Mesenchymal stem cell (in vitro differentiated cells and primary cell): ENCODE data around the gene SNCB.
A peak's percentile ranks its signal among the peaks of the same experiment; 100 is the strongest.

Source experiments
- DNase-seq: peaks from one replicate; pipeline ENCODE4 v3.0.0-alpha.2; 2013
- H2AFZ ChIP-seq: one replicate; pipeline ENCODE4 v1.6.1; 2013; ENCODE audit warnings: low read depth, mild to moderate bottlenecking, control low read depth, inconsistent platforms, low read length, moderate library complexity
- H2AK5ac ChIP-seq: 2 replicates; pipeline ENCODE4 v1.6.1; 2013; ENCODE audit warnings: low read length, moderate library complexity, mild to moderate bottlenecking, inconsistent platforms; ENCODE audit not compliant: severe bottlenecking
- H2BK120ac ChIP-seq: one replicate; pipeline ENCODE4 v1.6.1; 2013; ENCODE audit warnings: low read depth, mild to moderate bottlenecking, inconsistent platforms, low read length, moderate library complexity
- H2BK12ac ChIP-seq, 2 experiments: one replicate each; pipeline ENCODE4 v1.6.1; 2013; ENCODE audit warnings: inconsistent platforms in 2 of 2, low read length in 2 of 2, mild to moderate bottlenecking in 2 of 2, moderate library complexity in 2 of 2, control low read depth in 1 of 2
- H2BK15ac ChIP-seq: one replicate; pipeline ENCODE4 v1.6.1; 2013; ENCODE audit warnings: mild to moderate bottlenecking, low read depth, inconsistent platforms; ENCODE audit not compliant: poor library complexity, severe bottlenecking
- H2BK5ac ChIP-seq: 2 replicates; pipeline ENCODE4 v1.6.1; 2013; ENCODE audit warnings: low read depth, mild to moderate bottlenecking, low read length, control low read depth, inconsistent platforms; ENCODE audit not compliant: poor library complexity, severe bottlenecking
- H3K14ac ChIP-seq, 2 experiments: one replicate each; pipeline ENCODE4 v1.6.1; 2013; ENCODE audit warnings: inconsistent platforms in 2 of 2, low read length in 2 of 2, control low read depth in 1 of 2, mild to moderate bottlenecking in 1 of 2, moderate library complexity in 1 of 2
- H3K18ac ChIP-seq, 2 experiments: one replicate each; pipeline ENCODE4 v1.6.1; 2013; ENCODE audit warnings: inconsistent platforms in 2 of 2, low read length in 2 of 2, control low read depth in 1 of 2, low read depth in 1 of 2, mild to moderate bottlenecking in 1 of 2
- H3K23ac ChIP-seq, 2 experiments: one replicate each; pipeline ENCODE4 v1.6.1; 2013; ENCODE audit warnings: inconsistent platforms in 2 of 2, low read length in 2 of 2, mild to moderate bottlenecking in 2 of 2, moderate library complexity in 2 of 2, control low read depth in 1 of 2
- H3K27ac ChIP-seq: 2 replicates; pipeline ENCODE4 v1.5.1; 2013; ENCODE audit warnings: mild to moderate bottlenecking, moderate library complexity, low read length, control low read depth, inconsistent platforms; ENCODE audit not compliant: poor library complexity, severe bottlenecking
- H3K27me3 ChIP-seq, 2 experiments: 2 replicates each; pipeline versions ENCODE4 v1.6.1 to v1.7.0; 2013; ENCODE audit warnings: low read length in 2 of 2, mild to moderate bottlenecking in 2 of 2, moderate library complexity in 2 of 2, control low read depth in 1 of 2, inconsistent platforms in 1 of 2; ENCODE audit not compliant: control insufficient read depth in 1 of 2, insufficient read depth in 1 of 2
- H3K36me3 ChIP-seq, 2 experiments: 2 replicates each; pipeline versions ENCODE4 v1.6.1 to v1.7.0; 2013; ENCODE audit warnings: low read length in 2 of 2, control low read depth in 1 of 2, inconsistent platforms in 1 of 2, low read depth in 1 of 2, mild to moderate bottlenecking in 1 of 2; ENCODE audit not compliant: insufficient read depth in 2 of 2, control insufficient read depth in 1 of 2
- H3K4ac ChIP-seq, 2 experiments: one replicate each; pipeline ENCODE4 v1.6.1; 2013; ENCODE audit warnings: inconsistent platforms in 2 of 2, low read length in 2 of 2, mild to moderate bottlenecking in 2 of 2, moderate library complexity in 2 of 2, control low read depth in 1 of 2, low read depth in 1 of 2
- H3K4me1 ChIP-seq: 2 replicates; pipeline ENCODE4 v1.6.1; 2013; ENCODE audit warnings: low read depth, low read length, control low read depth; ENCODE audit not compliant: control insufficient read depth, insufficient read depth
- H3K4me2 ChIP-seq: 2 replicates; pipeline ENCODE4 v1.6.1; 2013; ENCODE audit warnings: low read length, mild to moderate bottlenecking, inconsistent platforms; ENCODE audit not compliant: poor library complexity, severe bottlenecking
- H3K4me3 ChIP-seq, 2 experiments: 2 replicates each; pipeline versions ENCODE4 v1.5.1 to v1.7.0; 2013; ENCODE audit warnings: low read length in 2 of 2, mild to moderate bottlenecking in 2 of 2, control low read depth in 1 of 2, low read depth in 1 of 2; ENCODE audit not compliant: insufficient read depth in 1 of 2
- H3K79me1 ChIP-seq: replicated peaks from 2 replicates; pipeline ENCODE4 v1.6.1; 2013; ENCODE audit warnings: mild to moderate bottlenecking, control low read depth, low read length, inconsistent platforms; ENCODE audit not compliant: poor library complexity, severe bottlenecking
- H3K9ac ChIP-seq: 2 replicates; pipeline ENCODE4 v1.7.0; 2013; ENCODE audit warnings: mild to moderate bottlenecking, low read length, moderate library complexity
- H3K9me3 ChIP-seq: 2 replicates; pipeline ENCODE4 v1.7.0; 2013; ENCODE audit warnings: mild to moderate bottlenecking, low read length; ENCODE audit not compliant: control insufficient read depth
- H4K8ac ChIP-seq: one replicate; pipeline ENCODE4 v1.6.1; 2013; ENCODE audit warnings: inconsistent platforms, mild to moderate bottlenecking, low read length, moderate library complexity
- H4K91ac ChIP-seq: one replicate; pipeline ENCODE4 v1.6.1; 2013; ENCODE audit warnings: mild to moderate bottlenecking, low read length, inconsistent platforms
- WGBS: methylation state at CpG from one replicate; pipeline ENCODE4 v1.1.7; 2013; ENCODE audit warnings: mixed read lengths; 5-methylcytosine and 5-hydroxymethylcytosine counted together

Gene SNCB

DNA sequence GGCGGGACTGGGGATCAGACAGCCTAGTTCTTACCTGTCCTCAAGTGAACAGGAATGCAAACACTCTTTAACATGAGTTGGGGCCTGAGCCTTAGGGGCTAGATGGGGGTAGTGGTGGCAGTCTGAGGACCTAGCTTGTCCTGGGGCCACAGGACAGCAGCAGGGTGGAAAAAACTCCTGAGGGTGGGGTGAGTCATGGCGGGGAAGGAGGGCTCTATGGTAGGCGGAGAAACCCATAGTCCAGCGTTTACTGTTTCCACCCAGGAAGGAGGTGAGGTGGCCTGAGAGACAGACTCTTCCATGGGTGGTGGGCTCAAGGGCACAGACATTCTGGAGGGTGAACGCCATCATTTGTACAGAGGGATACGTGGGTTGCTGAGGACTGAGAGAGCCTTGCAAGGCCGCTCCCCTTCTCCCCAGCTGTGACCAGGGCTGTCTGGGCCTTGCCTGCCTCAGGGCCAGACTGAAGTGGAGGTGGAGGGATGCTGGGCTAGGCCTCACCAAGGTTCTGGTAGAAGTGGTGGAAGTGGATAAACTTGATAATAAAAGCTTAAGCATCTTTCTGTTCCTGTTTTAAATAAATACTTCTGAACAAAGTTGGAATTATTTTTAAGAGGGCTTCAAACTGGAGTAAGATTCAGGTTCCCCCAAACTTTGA lies 15.8 kb upstream of the SNCB start:
- H3K14ac ChIP-seq: no peak overlapping the region
- no peak overlapping the region for H2BK15ac ChIP-seq
- H3K4me3 ChIP-seq: peak overlapping the region in 1 of 2 experiments; percentile 62
- H3K27me3 ChIP-seq: no peaks in the 10 kb centered on the region
- peak overlapping the region in 1 of 2 experiments; percentile 37 for H3K18ac ChIP-seq
- no peak overlapping the region for H2AFZ ChIP-seq
- no peaks in the 10 kb centered on the region for H3K9me3 ChIP-seq
- H2AK5ac ChIP-seq: peak overlapping the region; percentile 76
- peak overlapping the region; percentile 73 for H3K9ac ChIP-seq
- no peak overlapping the region for H3K23ac ChIP-seq
- DNase-seq: no peak
- H4K8ac ChIP-seq: peak overlapping the region; percentile 85
- 98% methylated on average over 5 of the region's 7 CpGs for WGBS
- no peak overlapping the region for H3K27ac ChIP-seq
- H2BK12ac ChIP-seq: peak overlapping the region in 1 of 2 experiments; percentile 15
- H3K4ac ChIP-seq: no peak overlapping the region
- H3K4me1 ChIP-seq: peaks cover 31% of the 10 kb centered on the region
- no peak overlapping the region for H3K4me2 ChIP-seq
- no peak overlapping the region for H4K91ac ChIP-seq
- peaks cover 26% of the 10 kb centered on the region for H3K79me1 ChIP-seq
- H2BK5ac ChIP-seq: no peak overlapping the region
- no peak overlapping the region for H2BK120ac ChIP-seq
- H3K36me3 ChIP-seq: peaks cover 0 to 8% of the 10 kb centered on the region in 2 experiments

- Histone ChIP-seq H2BK15ac (no peak overlapping the region), H3K79me1 (peaks cover 14% of the 10 kb centered on the region), H2BK120ac (no peak overlapping the region), H2BK12ac (no peak overlapping the region), H4K8ac (no peak overlapping the region), H3K36me3 (peaks cover 0 to 3% of the 10 kb centered on the region in 2 experiments), H3K27me3 (no peaks in the 10 kb centered on the region), H3K27ac (no peak overlapping the region), H3K18ac (no peak overlapping the region), H2BK5ac (no peak overlapping the region), H4K91ac (no peak overlapping the region), H3K4me3 (no peak overlapping the region), H3K14ac (no peak overlapping the region), H3K23ac (no peak overlapping the region), H3K4ac (no peak overlapping the region), H2AK5ac (no peak overlapping the region), H2AFZ (no peak overlapping the region), H3K9me3 (no peaks in the 10 kb centered on the region), H3K9ac (no peak overlapping the region), H3K4me1 (peaks cover 26% of the 10 kb centered on the region), H3K4me2 (no peak overlapping the region)
- WGBS: 94% methylated on average over 22 of the region's 22 CpGs
- no peak for DNase-seq
These were observed 14.7 kb upstream of the SNCB start for GRCh38 chr5:176644878-176645670.

DNA sequence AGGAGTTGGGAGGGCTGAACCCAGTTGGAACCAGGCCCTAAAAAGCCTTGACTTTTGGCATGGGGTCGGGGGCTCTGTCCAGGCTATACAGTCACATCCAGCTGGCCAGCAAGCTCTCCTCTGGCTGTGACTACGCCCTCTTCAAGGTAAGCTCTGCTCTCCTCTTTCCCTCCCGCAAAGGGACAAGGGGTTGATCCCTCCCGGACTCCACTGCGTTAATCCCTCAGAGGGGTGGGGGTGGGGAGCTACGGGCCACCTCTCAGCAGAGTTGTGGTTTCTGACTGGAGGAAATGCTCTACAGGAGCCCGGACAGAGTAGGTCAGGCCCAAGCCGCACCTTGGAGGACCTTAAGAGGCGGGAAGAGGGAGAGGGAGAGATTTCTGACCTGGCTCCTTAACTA lies 14.0 kb upstream of the SNCB start:
- Histone ChIP-seq H4K8ac (no peak overlapping the region), H3K4ac (no peak overlapping the region), H3K14ac (no peak overlapping the region), H3K4me3 (no peak overlapping the region), H2BK12ac (no peak overlapping the region), H3K27ac (no peak overlapping the region), H4K91ac (no peak overlapping the region), H2AFZ (no peak overlapping the region), H2AK5ac (no peak overlapping the region), H3K27me3 (no peaks in the 10 kb centered on the region), H3K23ac (no peak overlapping the region), H3K9me3 (no peaks in the 10 kb centered on the region), H3K4me1 (peaks cover 23% of the 10 kb centered on the region), H2BK15ac (no peak overlapping the region), H2BK120ac (no peak overlapping the region), H3K9ac (no peak overlapping the region), H3K4me2 (no peak overlapping the region), H2BK5ac (no peak overlapping the region), H3K18ac (no peak overlapping the region), H3K79me1 (peaks cover 9% of the 10 kb centered on the region), H3K36me3 (no peaks in the 10 kb centered on the region)
- DNase-seq: no peak
- 83% methylated on average over 9 of the region's 9 CpGs for WGBS

- no peak overlapping the region for H3K14ac ChIP-seq
- peaks cover 9% of the 10 kb centered on the region for H3K79me1 ChIP-seq
- no peak overlapping the region for H2BK120ac ChIP-seq
- 94% methylated on average over 9 of the region's 11 CpGs for WGBS
- H3K4me1 ChIP-seq: peaks cover 19% of the 10 kb centered on the region
- H2AK5ac ChIP-seq: no peak overlapping the region
- no peak overlapping the region for H3K4ac ChIP-seq
- H4K91ac ChIP-seq: peak overlapping the region; percentile 40
- no peak overlapping the region for H2AFZ ChIP-seq
- no peak overlapping the region for H4K8ac ChIP-seq
- no peaks in the 10 kb centered on the region for H3K36me3 ChIP-seq
- no peak overlapping the region for H3K27ac ChIP-seq
- DNase-seq: no peak
- no peak overlapping the region for H3K23ac ChIP-seq
- H2BK5ac ChIP-seq: no peak overlapping the region
- H3K9ac ChIP-seq: no peak overlapping the region
- H2BK15ac ChIP-seq: peak overlapping the region; percentile 33
- no peak overlapping the region for H3K18ac ChIP-seq
- no peak overlapping the region for H3K4me2 ChIP-seq
- peak overlapping the region in 1 of 2 experiments; percentile 10 for H3K4me3 ChIP-seq
- H3K27me3 ChIP-seq: no peaks in the 10 kb centered on the region
- H2BK12ac ChIP-seq: no peak overlapping the region
- H3K9me3 ChIP-seq: no peaks in the 10 kb centered on the region
These were observed 13.3 kb upstream of the SNCB start for GRCh38 chr5:176643491-176644219.
